Endothelial cell of umbilical vein (primary cell): Measurements from ENCODE around the gene CLDN19. TPM values are rescaled to one million over a fixed set of nuclear protein-coding genes. Genes with fewer than 3 reads are reported as not detected.

ENCODE experiments used
- BruUV-seq: library from RNA; stranded (reverse); fragments of 400-500 nt; replicated peaks from 2 replicates; lab custom pipeline; 2021; lab: Mats Ljungman, UMichigan
- CTCF ChIA-PET: fragments of 300-600, 350-600 bp; sonication (Branson Sonifier 250); formaldehyde crosslinking; loops from one replicate; lab custom pipeline; 2021; ENCODE audit warnings: antibody characterized with exemption, inconsistent platforms; lab: Charles Lee
- POLR2A ChIA-PET: fragments of 300-600, 350-600 bp; sonication (Branson Sonifier 250); formaldehyde crosslinking; loops from one replicate; lab custom pipeline; 2021; ENCODE audit warnings: antibody characterized with exemption, inconsistent platforms; lab: Charles Lee
- DNase-seq: peaks from one replicate; pipeline ENCODE4 v3.0.0-alpha.2; 2011; ENCODE audit warnings: low read depth, low spot score
- FAIRE-seq: peaks from 2 replicates; lab custom pipeline; 2011; peaks lifted over from hg19 to GRCh38; lab: Jason Lieb, UNC
- H2AFZ ChIP-seq: 2 replicates; pipeline ENCODE4 v1.6.0; 2012; ENCODE audit warnings: low read depth, low read length, control low read depth, inconsistent platforms
- H3K27ac ChIP-seq: 2 replicates; pipeline ENCODE4 v1.5.1; 2011; ENCODE audit warnings: low read depth, mild to moderate bottlenecking, control low read depth, low read length, moderate library complexity; ENCODE audit not compliant: insufficient read depth
- H3K27me3 ChIP-seq, 2 experiments: 2 replicates each; pipeline versions ENCODE4 v1.6.0 to v1.6.1; 2011; ENCODE audit warnings: low read length in 2 of 2, mixed read lengths in 1 of 2; ENCODE audit not compliant: control insufficient read depth in 2 of 2, insufficient read depth in 2 of 2
- H3K36me3 ChIP-seq, 2 experiments: 2 replicates in 1 of 2; 3 replicates in 1 of 2; pipeline ENCODE4 v1.5.1; 2011; ENCODE audit warnings: low read length in 2 of 2, mild to moderate bottlenecking in 1 of 2, moderate library complexity in 1 of 2; ENCODE audit not compliant: control insufficient read depth in 2 of 2, insufficient read depth in 2 of 2; ENCODE audit errors: extremely low read depth in 1 of 2
- H3K4me1 ChIP-seq: 3 replicates; pipeline ENCODE4 v1.5.1; 2011; ENCODE audit warnings: mild to moderate bottlenecking, low read length; ENCODE audit not compliant: control insufficient read depth, insufficient read depth; ENCODE audit errors: extremely low read depth
- H3K4me2 ChIP-seq: 2 replicates; pipeline ENCODE4 v1.6.1; 2011; ENCODE audit warnings: low read length, control low read depth, mixed read lengths; ENCODE audit not compliant: insufficient read depth
- H3K4me3 ChIP-seq, 3 experiments: fragments of 200-600 bp in 1 of 3; sonication (generic), shearing (Covaris generic) in 1 of 3; replicated peaks in 1 of 3; 2 replicates each; pipeline ENCODE4 v1.5.1; 2011 to 2016; ENCODE audit warnings: control low read depth in 3 of 3, low read length in 3 of 3, mild to moderate bottlenecking in 2 of 3, inconsistent platforms in 1 of 3, low read depth in 1 of 3, moderate library complexity in 1 of 3; ENCODE audit not compliant: insufficient read depth in 1 of 3
- H3K79me2 ChIP-seq: 2 replicates; pipeline ENCODE4 v1.6.0; 2012; ENCODE audit warnings: low read length, inconsistent platforms; ENCODE audit not compliant: control insufficient read depth, insufficient read depth
- H3K9ac ChIP-seq: replicated peaks from 2 replicates; pipeline ENCODE3; 2011; ENCODE audit warnings: low read length, control low read depth; ENCODE audit not compliant: insufficient read depth; ENCODE audit errors: extremely low read depth
- H3K9me1 ChIP-seq: replicated peaks from 3 replicates; pipeline ENCODE4 v1.6.0; 2011; ENCODE audit warnings: mild to moderate bottlenecking, low read length; ENCODE audit not compliant: control insufficient read depth, insufficient read depth; ENCODE audit errors: extremely low read depth
- H3K9me3 ChIP-seq: replicated peaks from 2 replicates; pipeline ENCODE4 v1.5.1; 2012; ENCODE audit warnings: low read length, inconsistent platforms; ENCODE audit not compliant: control insufficient read depth, insufficient read depth
- H4K20me1 ChIP-seq: replicated peaks from 2 replicates; pipeline ENCODE3; 2011; ENCODE audit warnings: mild to moderate bottlenecking, low read length; ENCODE audit not compliant: control insufficient read depth, insufficient read depth; ENCODE audit errors: extremely low read depth
- CTCF ChIP-seq, 2 donors: IDR thresholded peaks; 1 replicate in 1 of 2; 2 replicates in 1 of 2; pipeline ENCODE4 v1.5.1; 2011; ENCODE audit warnings: low read length in 2 of 2, mild to moderate bottlenecking in 2 of 2, moderate library complexity in 2 of 2, control low read depth in 1 of 2, inconsistent platforms in 1 of 2, low read depth in 1 of 2; ENCODE audit not compliant: insufficient read depth in 1 of 2; ENCODE audit errors: extremely low read depth in 1 of 2
- EZH2 ChIP-seq: IDR thresholded peaks from 2 replicates; pipeline ENCODE4 v1.6.1; 2012; ENCODE audit warnings: borderline replicate concordance, low read depth, mild to moderate bottlenecking, moderate library complexity, low read length, inconsistent platforms; ENCODE audit not compliant: severe bottlenecking
- FOS ChIP-seq: IDR thresholded peaks from 2 replicates; pipeline ENCODE4 v1.6.1; 2011; ENCODE audit warnings: mild to moderate bottlenecking, low read length, moderate library complexity, borderline replicate concordance; ENCODE audit not compliant: insufficient read depth
- GATA2 ChIP-seq: IDR thresholded peaks from 2 replicates; pipeline ENCODE4 v1.7.0; 2011; ENCODE audit warnings: low read depth, mild to moderate bottlenecking, moderate library complexity, mixed read lengths, low read length; ENCODE audit not compliant: insufficient read length, insufficient read depth
- JUN ChIP-seq: IDR thresholded peaks from 2 replicates; pipeline ENCODE4 v1.6.1; 2011; ENCODE audit warnings: borderline replicate concordance, low read depth; ENCODE audit not compliant: insufficient read length, insufficient read depth
- MAX ChIP-seq: IDR thresholded peaks from 2 replicates; pipeline ENCODE4 v1.6.1; 2011; ENCODE audit not compliant: insufficient read depth, insufficient read length
- MYC ChIP-seq: IDR thresholded peaks from one replicate; pipeline ENCODE4 v1.6.1; 2011; ENCODE audit warnings: mild to moderate bottlenecking, low read depth, low read length
- POLR2A ChIP-seq: IDR thresholded peaks from 2 replicates; pipeline ENCODE4 v1.6.1; 2012; ENCODE audit warnings: low read depth, mild to moderate bottlenecking, control low read depth, low read length
- POLR2AphosphoS5 ChIP-seq: IDR thresholded peaks from 2 replicates; pipeline ENCODE4 v1.6.1; 2012; ENCODE audit warnings: low read depth, mild to moderate bottlenecking, control low read depth, low read length, moderate library complexity; ENCODE audit not compliant: insufficient read depth
- dilution Hi-C: fragments of 300-500 bp; cut with MboI; formaldehyde crosslinking; loops from one replicate; pipeline ENCODE4 v1.15.0; 2019; ENCODE audit warnings: low sequenced_read_pairs; ENCODE audit not compliant: extremely low pct_ligation_motif_present
- intact Hi-C: fragments of 100-400 bp; cut with micrococcal nuclease; formaldehyde crosslinking; loops from one replicate; pipeline ENCODE4 v1.10.0; 2022
- polyA plus RNA-seq, 4 experiments: library from polyadenylated mRNA; depleted of rRNA in 3 of 4; stranded (reverse) in 3 of 4; unstranded in 1 of 4; fragments of >200 nt; gene quantifications; 2 replicates each; pipeline versions ENCODE4 v1.2.1 to v1.2.3, GENCODE V29; 2011 to 2012; ENCODE audit warnings: missing spikeins in 1 of 4
- total RNA-seq: library from RNA; stranded (reverse); gene quantifications from 2 replicates; pipeline ENCODE4 v1.2.3, GENCODE V29; 2021

CLDN19 gene
- total and polyA plus RNA-seq, 2 donors (not counting 3 experiments of a cell fraction or from before 2014, with no cell fraction given), result not detected

DNA sequence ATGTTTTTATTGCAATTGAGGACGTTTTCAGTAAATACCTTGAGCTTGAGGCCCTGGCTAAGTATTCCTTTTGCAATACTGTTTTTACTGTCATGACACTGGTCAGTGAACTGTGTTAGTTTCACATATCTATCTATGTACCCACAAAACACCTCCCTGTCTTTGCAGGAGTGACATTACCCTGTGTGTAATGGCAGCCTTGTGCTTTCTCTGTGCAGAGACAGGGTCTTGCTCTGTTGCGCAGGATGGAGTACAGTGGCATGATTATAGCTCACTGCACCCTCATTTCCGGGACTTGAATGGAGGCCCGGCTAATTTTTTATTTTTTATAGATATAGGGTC, 48.9 kb downstream of the CLDN19 start:
- intact Hi-C loops (no loop called here), dilution Hi-C loops (no loop called here)
- Histone ChIP-seq H3K4me3 (no peak overlapping the region), H3K9me3 (no peaks in the 10 kb centered on the region), H3K79me2 (peaks cover 100% of the 10 kb centered on the region), H3K9me1 (no peaks in the 10 kb centered on the region), H3K4me2 (peak overlapping the region; percentile 14), H3K27ac (no peak overlapping the region), H3K4me1 (peaks cover 7% of the 10 kb centered on the region), H4K20me1 (peaks cover 42% of the 10 kb centered on the region), H2AFZ (no peak overlapping the region), H3K36me3 (peaks cover 4 to 15% of the 10 kb centered on the region in 2 experiments), H3K9ac (no peak overlapping the region), H3K27me3 (no peaks in the 10 kb centered on the region)
- no TSS peak for BruUV-seq
- FAIRE-seq, result no peak
- ChIA-PET CTCF (interaction anchor here (1.0 to 2.7 kb wide), 6 partner anchors 8 to 347 kb away, joined by 3 to 17 read pairs (median 6); partner anchors contain the start of genes PPCS, PPIH and YBX1), POLR2A (no interaction called here)
- no peak for TF ChIP-seq GATA2
- TF ChIP-seq EZH2, result no peak
- TF ChIP-seq POLR2A, result no peak
- TF ChIP-seq MAX, result no peak
- TF ChIP-seq JUN, result no peak
- no peak for TF ChIP-seq MYC
- no peak for TF ChIP-seq CTCF (IDR thresholded peaks at IDR 0.05; ENCODE audit: extremely low read depth in 1 of 2, insufficient read depth in 1 of 2, low read depth in 1 of 2, low read length in 2 of 2)
- no peak for TF ChIP-seq POLR2AphosphoS5
- no peak for TF ChIP-seq FOS
- no peak for DNase-seq
